Small intestine (tissue), 16 donors: Measurements from ENCODE around the gene FAM240B. TPM values are rescaled to one million over a fixed set of nuclear protein-coding genes. Genes with fewer than 3 reads are reported as not detected.

Experiments used
- DNase-seq, 2 donors: peaks; one replicate each; pipeline versions ENCODE4 v3.0.0 to v3.0.0-alpha.2; 2013
- FAIRE-seq: peaks from 2 replicates; lab custom pipeline; 2012; peaks lifted over from hg19 to GRCh38; lab: Jason Lieb, UNC
- H3K27ac ChIP-seq, 3 donors: one replicate each; pipeline ENCODE4 v1.5.1; 2013; ENCODE audit warnings: low read length in 2 of 3, mild to moderate bottlenecking in 2 of 3, control low read depth in 1 of 3, inconsistent platforms in 1 of 3, low read depth in 1 of 3, moderate library complexity in 1 of 3
- H3K27me3 ChIP-seq, 3 donors: one replicate each; pipeline ENCODE4 v1.6.1; 2013; ENCODE audit warnings: low read length in 3 of 3, inconsistent platforms in 1 of 3; ENCODE audit not compliant: control insufficient read depth in 3 of 3, insufficient read depth in 3 of 3
- H3K36me3 ChIP-seq, 3 donors: one replicate each; pipeline ENCODE4 v1.6.1; 2013; ENCODE audit warnings: low read length in 3 of 3, inconsistent platforms in 1 of 3, low read depth in 1 of 3, mild to moderate bottlenecking in 1 of 3, moderate library complexity in 1 of 3; ENCODE audit not compliant: control insufficient read depth in 3 of 3, insufficient read depth in 2 of 3
- H3K4me1 ChIP-seq, 3 donors: one replicate each; pipeline ENCODE4 v1.6.1; 2013; ENCODE audit warnings: low read length in 2 of 3, inconsistent platforms in 1 of 3, low read depth in 1 of 3, mild to moderate bottlenecking in 1 of 3, moderate library complexity in 1 of 3; ENCODE audit not compliant: control insufficient read depth in 3 of 3, insufficient read depth in 2 of 3
- H3K4me3 ChIP-seq, 3 donors: one replicate each; pipeline ENCODE4 v1.5.1; 2013; ENCODE audit warnings: low read length in 3 of 3, control low read depth in 1 of 3, inconsistent platforms in 1 of 3, low read depth in 1 of 3, mild to moderate bottlenecking in 1 of 3, moderate library complexity in 1 of 3
- H3K9me3 ChIP-seq, 2 donors: one replicate each; pipeline ENCODE4 v1.6.1; 2013; ENCODE audit warnings: low read depth in 1 of 2, low read length in 1 of 2; ENCODE audit not compliant: control insufficient read depth in 2 of 2, insufficient read depth in 1 of 2
- WGBS, 3 donors: extraction: QIAGEN DNeasy Blood & Tissue Kit; methylation state at CpG; one replicate each; pipeline ENCODE4 v1.1.7; 2013; 5-methylcytosine and 5-hydroxymethylcytosine counted together
- long read RNA-seq, 10 donors: transcript quantifications; one replicate each; lab custom pipeline, GENCODE V29; 2026
- polyA plus RNA-seq, 4 donors: library from polyadenylated mRNA; stranded (reverse) in 3 of 4; unstranded in 1 of 4; fragments of 200-250 nt in 3 of 4; fragments of 120-200 nt in 1 of 4; gene quantifications; one replicate each; pipeline versions ENCODE4 v1.2.1 to v1.2.3, GENCODE V29; 2013
- donor health status: healthy with polysubstance abuse.
- donor health status: control.
- donor health status: control.
- donor health status: Bipolar disorder and iron deficiency.
- donor health status: healthy.

The FAM240B gene
- not detected for polyA plus RNA-seq
- long read RNA-seq, donor 1: 0 reads
- long read RNA-seq, donor 2: 0 reads
- long read RNA-seq, donor 3: 0 reads
- long read RNA-seq, donor 4: 0 reads
- long read RNA-seq, donor 5: 0 reads
- long read RNA-seq, donor 6: 0 reads
- long read RNA-seq, donor 7: 0 reads
- long read RNA-seq, donor 8: 0 reads
- long read RNA-seq, donor 9: 0 reads
- long read RNA-seq, donor 10: 0 reads

DNA sequence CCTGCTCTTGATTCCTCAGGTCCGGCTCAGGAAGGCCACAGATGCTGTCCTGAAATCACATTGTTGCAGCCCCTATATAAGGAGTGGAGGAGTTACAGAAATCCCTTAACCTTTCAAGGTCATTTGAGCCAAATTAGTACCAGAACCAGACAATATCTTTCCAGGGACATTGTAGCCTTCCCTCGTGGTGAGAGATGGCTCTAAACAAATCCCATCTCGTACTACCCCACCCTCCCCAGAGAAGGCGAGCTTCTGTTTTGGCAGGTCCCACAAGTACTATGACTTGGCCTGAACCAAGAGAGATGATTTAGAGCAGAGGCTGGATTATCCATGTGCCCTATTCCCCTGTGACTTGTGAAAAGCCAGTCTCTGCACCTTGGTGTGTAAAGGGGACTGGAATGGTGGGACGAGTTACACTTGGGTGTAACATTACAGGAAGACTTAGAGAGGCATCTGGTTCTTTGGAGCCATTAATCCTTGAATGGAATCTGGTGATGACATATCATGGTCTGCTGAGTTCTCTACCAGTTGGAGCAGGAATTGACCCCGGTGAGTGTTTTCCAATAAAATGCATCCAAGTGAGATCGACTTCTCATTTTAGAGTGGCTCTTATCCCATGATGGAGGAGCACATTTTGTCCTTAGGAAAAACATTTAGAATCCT, at the start of gene FAM240B:
TSS of gene FAM240B (minus strand) at position 51 of the 663 bp plus-strand sequence. CDS start 16,134 bp downstream, outside the sequence.
- no peaks in the 10 kb centered on the region for H3K36me3 ChIP-seq
- WGBS, 3 donors: 70 to 84% (median 78%) methylated on average over 7 of the region's 7 CpGs
- no peaks in the 10 kb centered on the region for H3K9me3 ChIP-seq
- H3K4me1 ChIP-seq: no peaks in the 10 kb centered on the region
- peaks cover 0 to 2% (median 0%) of the 10 kb centered on the region in 3 donors for H3K27me3 ChIP-seq
- DNase-seq (no peak), FAIRE-seq (no peak)
- H3K4me3 ChIP-seq: no peak within 1 kb of the TSS
- H3K27ac ChIP-seq: no peak within 1 kb of the TSS

DNA sequence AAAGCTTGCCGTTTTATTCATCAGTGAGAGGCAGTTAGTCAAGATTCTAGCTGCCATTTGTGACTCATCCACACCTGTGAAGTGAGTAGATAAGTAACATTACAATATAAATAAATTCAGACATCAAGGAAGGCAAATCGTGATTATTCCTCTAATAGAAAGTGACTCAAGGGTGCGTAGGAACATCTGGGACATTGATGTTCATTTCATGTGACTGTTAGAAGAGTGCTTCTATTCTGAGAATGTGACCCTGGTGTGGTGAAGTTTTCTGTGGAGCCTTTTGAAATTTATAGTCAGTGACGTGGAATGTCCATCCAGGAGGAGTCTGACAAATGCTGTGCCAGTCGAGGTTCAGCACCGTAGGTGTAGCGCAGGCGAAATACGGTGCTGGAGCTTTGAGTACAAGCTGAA, 48.4 kb upstream of the FAM240B start:
- Histone ChIP-seq H3K4me3 (no peak overlapping the region), H3K27ac (no peak overlapping the region), H3K4me1 (no peaks in the 10 kb centered on the region), H3K27me3 (no peaks in the 10 kb centered on the region), H3K36me3 (no peaks in the 10 kb centered on the region), H3K9me3 (no peaks in the 10 kb centered on the region)
- DNase-seq (no peak), FAIRE-seq (no peak)
- WGBS, 3 donors: 77 to 88% (median 80%) methylated on average over 9 of the region's 9 CpGs

DNA sequence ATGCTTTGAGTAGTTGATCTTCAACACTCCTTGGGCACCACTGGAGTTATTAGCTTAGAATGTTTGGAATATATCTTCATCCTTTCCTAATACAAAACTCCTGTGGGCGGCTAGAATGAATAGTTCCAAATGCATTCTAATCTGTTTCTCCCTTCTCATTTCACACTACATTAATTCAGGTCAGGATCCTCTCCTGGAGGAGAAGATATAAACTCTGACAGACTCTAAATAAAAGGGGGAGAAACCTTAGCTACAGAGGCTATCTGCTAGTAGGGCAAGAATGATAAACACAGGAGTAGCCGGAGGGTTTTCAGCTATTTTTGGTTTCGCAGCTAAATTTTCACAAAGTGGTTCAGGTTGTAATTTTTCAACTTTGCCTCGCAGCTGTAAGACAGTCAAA, 45.2 kb upstream of the FAM240B start:
- FAIRE-seq: no peak
- Histone ChIP-seq H3K9me3 (no peaks in the 10 kb centered on the region), H3K27me3 (peaks cover 0 to 2% (median 0%) of the 10 kb centered on the region in 3 donors), H3K4me3 (no peak overlapping the region), H3K27ac (no peak overlapping the region), H3K4me1 (no peaks in the 10 kb centered on the region), H3K36me3 (no peaks in the 10 kb centered on the region)
- DNase-seq: no peak
- 68 to 93% (median 84%) methylated on average over 4 of the region's 4 CpGs for WGBS, 3 donors

DNA sequence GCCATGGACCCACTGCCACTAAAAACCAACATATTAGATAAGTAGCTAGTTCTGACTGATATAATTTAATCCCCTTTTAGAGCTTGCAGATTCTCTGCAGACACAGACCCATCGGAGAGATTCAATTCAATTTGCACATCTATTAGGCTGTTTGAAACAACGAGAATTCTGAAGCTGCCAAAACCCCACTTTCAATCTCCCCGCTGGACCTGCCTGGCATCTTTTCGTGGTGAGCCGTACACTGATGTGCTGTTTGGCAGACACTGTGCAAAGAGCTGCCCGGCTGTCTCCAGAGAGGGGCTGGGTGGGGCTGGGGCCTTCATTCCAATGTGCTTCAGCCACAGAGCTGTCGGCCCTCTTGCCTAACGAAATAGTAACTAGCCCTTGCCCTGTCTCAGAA, 42.1 kb upstream of the FAM240B start:
- H3K36me3 ChIP-seq: no peaks in the 10 kb centered on the region
- H3K4me1 ChIP-seq: no peaks in the 10 kb centered on the region
- no peak overlapping the region for H3K4me3 ChIP-seq
- no peak for FAIRE-seq
- DNase-seq: no peak
- no peaks in the 10 kb centered on the region for H3K9me3 ChIP-seq
- peaks cover 0 to 2% (median 0%) of the 10 kb centered on the region in 3 donors for H3K27me3 ChIP-seq
- 66 to 80% (median 67%) methylated on average over 8 of the region's 8 CpGs for WGBS, 3 donors
- no peak overlapping the region for H3K27ac ChIP-seq

DNA sequence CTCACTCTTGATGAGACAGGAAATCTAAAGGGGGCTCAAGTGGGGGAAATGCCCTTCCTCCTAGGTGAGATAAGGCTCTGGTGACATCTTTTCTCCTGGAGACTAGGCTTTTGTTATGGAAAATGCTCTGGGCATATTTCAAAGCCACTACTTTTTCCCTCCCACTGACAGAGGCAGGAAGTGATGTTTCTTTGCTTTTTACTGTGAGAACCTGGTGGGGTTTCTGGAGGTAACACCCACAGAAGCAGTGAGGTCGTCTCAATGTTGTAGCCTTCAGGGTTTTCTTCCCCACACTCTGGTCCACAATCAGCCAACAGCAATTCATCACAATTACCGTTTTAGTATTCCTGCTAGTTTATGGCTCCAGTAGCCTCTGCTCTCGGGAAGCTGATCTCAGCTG, 41.4 kb upstream of the FAM240B start:
- Histone ChIP-seq H3K9me3 (no peaks in the 10 kb centered on the region), H3K27me3 (peaks cover 0 to 2% (median 0%) of the 10 kb centered on the region in 3 donors), H3K4me1 (no peaks in the 10 kb centered on the region), H3K4me3 (no peak overlapping the region), H3K36me3 (no peaks in the 10 kb centered on the region), H3K27ac (no peak overlapping the region)
- FAIRE-seq (no peak), DNase-seq (no peak)
- WGBS, 3 donors: 14 to 16% (median 16%) methylated on average over 3 of the region's 3 CpGs

DNA sequence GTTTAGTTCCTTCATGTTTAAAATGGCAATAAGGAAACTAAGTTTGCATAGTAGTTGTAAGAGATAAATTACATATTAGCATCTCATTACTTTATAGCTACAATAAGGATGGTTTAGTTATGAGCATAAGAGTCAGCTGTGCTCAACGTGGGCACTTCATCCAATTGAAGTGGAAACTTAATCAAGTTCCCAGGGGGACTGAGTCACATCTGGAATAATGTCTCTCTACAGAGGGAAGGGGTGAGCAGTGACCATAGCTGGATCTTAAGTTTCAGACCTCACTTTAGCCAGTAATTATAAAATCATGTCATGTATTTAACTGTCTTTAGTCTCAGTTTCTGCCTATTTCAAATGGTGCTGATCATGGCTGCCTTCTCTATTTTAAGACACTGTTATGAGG, 36.8 kb upstream of the FAM240B start:
- no peaks in the 10 kb centered on the region for H3K36me3 ChIP-seq
- no peak overlapping the region for H3K4me3 ChIP-seq
- no peak overlapping the region for H3K27ac ChIP-seq
- WGBS, 3 donors: 26 to 33% (median 29%) methylated on average over 1 of the region's 1 CpG
- DNase-seq: no peak
- H3K9me3 ChIP-seq: no peaks in the 10 kb centered on the region
- no peaks in the 10 kb centered on the region for H3K4me1 ChIP-seq
- no peak for FAIRE-seq
- peaks cover 0 to 5% (median 2%) of the 10 kb centered on the region in 3 donors for H3K27me3 ChIP-seq

DNA sequence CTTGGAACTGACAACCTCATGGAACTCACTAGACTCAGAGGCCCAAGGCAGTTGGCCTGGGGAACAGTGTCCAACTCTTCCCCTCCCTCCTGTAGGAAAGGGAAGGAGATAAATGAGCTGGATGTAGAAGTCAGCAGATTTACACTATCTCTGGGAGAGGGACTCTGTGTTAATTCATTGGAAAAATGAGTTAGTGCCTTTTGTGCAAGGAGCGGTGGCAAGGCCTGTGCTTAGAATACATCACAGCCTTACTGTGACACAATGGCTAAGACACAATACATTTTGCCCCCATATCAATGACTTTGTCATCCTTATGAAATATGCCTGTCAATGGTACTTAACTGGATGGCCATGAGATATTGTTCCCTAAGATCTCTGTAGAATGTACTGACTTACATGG, 28.0 kb upstream of the FAM240B start:
- Histone ChIP-seq H3K4me3 (no peak overlapping the region), H3K9me3 (no peaks in the 10 kb centered on the region), H3K27ac (no peak overlapping the region), H3K4me1 (no peaks in the 10 kb centered on the region), H3K36me3 (no peaks in the 10 kb centered on the region), H3K27me3 (peaks cover 0 to 5% (median 3%) of the 10 kb centered on the region in 3 donors)
- no peak for FAIRE-seq
- DNase-seq: no peak
- WGBS, 3 donors: 92 to 100% (median 97%) methylated on average over 1 of the region's 1 CpG

DNA sequence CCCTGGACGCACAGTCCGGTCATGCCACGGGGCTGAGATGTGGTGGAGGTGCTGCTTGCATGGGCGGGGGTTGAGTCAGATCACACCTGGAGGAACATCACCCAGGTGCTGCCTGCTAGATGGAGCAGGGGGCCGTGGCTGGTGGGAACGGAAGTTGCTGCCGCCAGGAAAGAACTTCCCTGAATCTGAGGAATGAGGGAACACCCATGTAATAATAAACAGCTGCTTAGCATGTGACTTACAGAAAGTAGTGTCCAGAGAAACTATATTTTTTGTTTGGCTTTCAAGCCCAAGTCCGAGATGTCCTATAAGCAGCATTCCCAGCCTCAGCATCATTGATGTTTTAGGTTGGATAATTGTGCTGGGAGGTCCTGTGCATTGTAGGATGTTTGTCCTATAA, 27.1 kb upstream of the FAM240B start:
- Histone ChIP-seq H3K9me3 (no peaks in the 10 kb centered on the region), H3K36me3 (no peaks in the 10 kb centered on the region), H3K27ac (no peak overlapping the region), H3K27me3 (peaks cover 0 to 3% (median under 1%) of the 10 kb centered on the region in 3 donors), H3K4me1 (no peaks in the 10 kb centered on the region), H3K4me3 (no peak overlapping the region)
- DNase-seq (no peak), FAIRE-seq (no peak)
- WGBS, 3 donors: 71 to 84% (median 80%) methylated on average over 8 of the region's 8 CpGs
